ENCODE measurements around the gene ZNF845.
"Not testable (repeated sequence)": the region's sequence is repeated elsewhere in the genome, so short reads cannot be mapped to it uniquely, and the experiment has no call there.

The ZNF845 gene

DNA sequence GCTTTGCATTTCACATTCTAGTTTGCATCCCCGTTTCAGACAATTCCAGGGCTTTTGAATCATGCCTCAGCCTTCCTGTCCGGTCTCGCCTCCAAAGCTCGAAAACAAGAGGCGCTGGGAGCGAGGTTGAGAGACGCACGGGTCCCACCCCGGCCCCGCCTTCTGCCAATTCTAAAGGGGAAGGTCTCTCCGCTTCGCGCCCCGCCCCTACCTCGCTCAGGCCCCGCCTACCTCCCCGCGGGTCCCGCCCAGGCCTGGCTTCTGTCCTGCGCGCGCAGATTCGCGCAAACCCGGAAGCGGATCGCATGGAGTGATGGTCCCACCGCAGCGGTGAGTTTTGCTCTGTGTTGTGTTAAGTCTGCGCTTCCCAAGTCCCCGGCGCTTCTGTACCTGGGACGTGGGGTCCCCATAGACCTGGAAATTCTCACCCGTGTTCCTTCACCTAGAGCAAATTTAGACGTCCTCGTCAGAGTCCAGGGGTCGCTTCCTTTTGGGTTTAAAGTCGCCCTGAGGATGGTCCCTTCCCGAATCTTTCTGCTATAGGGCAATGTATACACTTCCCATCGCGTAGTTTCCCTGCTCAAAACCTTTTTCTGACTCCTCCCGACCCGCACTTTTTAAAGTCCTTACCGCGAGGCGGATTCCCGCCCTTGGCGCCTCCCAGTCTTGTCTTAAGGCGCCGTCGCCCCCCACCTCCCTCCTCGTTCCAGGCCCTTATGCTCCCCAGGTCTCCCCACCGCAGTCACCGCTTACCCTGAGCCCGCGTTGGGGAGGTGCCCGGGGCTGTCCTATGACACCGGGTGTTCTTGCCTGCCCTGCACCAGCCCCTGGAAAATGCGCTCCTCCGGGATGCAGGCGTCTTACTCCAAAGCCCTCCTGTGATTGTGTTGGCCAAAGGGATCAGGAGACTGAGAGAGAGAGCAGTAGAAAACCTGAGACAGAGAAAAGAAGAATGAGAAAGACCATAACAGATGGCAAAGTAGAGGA lies at the start of gene ZNF845:
Gene ZNF845, plus strand, starts transcription at position 287 of the 987 bp plus-strand sequence. CDS start 7,559 bp downstream, outside the sequence.
- peak; percentile 95 for DNase-seq

DNA sequence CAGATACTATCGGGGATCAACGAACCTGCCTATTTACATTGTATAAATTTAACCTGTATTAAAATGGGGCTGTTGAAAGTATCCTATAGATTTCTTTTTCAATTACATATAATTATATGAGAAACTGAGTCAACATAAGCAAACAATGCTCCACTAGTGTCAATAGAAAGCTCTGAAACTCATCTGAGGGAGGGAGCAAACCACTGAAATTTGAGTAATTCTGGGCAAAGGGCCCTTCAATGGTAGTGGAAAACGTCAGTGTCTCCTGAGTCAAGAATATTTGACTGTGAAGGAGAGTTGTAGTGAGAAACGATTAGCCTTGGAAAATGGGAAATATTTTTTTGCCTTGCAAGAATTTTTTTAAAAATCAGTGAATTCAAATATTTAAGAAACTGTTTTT lies 48.5 kb upstream of the ZNF845 start:
- DNase-seq: no peak

DNA sequence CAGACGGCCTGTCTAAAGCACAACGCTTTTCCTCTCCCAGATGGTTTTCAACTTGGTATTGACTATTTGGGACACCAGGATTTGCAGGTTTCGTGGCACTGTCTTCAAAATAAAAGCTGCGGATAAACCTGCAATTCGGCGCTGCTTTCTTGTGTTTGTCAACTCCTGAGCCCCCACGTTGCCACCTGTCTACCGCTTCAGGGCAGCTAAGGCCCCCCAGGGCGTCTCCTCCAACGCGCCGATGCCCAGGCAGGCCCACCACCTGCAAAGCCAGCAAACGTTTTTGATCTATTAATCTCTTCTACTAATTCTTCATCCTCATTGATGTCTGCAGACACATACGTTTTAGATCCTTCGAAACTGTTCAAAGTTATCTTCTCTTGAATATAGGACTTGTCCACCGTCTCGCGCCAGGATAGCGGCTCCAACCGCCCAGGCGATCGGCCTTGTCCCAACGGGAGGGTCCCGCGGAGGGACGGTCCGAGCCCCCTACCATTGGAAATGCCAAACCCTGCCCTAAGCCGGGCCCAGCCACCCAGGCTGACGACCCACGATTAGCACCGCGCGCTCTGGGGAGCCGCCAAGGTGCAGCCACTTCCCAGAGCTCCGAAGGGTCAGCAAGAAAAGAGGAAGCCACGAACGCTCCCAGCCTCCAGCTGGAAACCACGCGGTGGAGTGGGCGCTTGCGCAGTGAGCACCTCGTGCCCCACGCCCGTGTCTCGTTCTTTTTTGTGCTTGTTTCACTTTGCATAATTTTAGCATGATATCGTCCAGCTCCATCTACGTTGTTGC lies 42.6 kb upstream of the ZNF845 start:
- DNase-seq: no peak

DNA sequence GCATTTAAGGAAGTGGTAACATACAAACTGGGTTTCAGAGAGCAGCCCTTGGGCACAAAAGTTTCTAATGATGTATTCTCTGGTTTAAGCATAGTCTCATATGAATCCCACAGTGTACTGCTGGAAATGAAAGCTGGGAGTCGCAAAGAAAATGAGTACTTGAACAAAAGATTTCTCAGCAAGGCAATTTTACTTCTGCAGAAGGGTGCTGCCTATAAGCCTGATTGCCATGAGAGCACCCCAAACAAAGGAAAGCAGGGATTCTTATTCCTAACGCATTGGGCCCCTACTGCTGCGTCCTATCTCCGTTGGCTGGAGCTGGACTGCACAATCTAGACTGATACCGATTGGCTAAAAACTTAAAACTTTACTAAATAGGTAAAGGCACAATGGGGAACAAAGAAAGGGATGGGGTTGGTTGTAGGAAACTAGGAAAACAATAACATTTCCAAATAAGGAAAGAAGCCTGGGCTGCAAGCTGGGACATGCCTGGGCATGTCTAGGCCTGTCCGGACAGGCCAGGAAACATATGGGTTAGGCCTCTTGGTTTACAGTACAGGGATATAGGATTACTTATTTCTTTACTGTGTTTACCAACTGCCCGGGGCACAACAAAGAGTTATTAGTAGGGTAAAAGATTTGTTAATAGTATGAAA lies 38.6 kb upstream of the ZNF845 start:
- no peak for DNase-seq

DNA sequence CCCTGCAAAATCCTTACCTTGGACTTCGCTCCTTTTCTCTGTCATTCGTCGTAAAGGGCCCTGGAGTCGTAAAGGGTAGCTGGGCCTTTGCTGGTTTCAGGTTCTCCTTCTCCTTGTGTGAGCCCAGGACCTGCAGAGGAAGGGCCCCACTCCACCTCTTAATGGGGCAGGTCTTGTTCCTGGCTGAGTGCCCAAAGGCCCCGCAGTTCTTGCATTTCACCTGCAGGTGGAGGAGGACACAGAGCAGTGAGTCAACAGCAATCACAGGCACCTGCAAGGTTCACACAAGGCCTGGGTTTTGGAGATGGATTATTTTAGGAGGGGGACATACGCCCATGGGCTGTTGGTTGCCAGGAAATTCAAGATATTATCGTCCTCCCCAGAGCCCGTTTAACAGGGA lies 32.2 kb upstream of the ZNF845 start:
- DNase-seq: not testable (repeated sequence)

DNA sequence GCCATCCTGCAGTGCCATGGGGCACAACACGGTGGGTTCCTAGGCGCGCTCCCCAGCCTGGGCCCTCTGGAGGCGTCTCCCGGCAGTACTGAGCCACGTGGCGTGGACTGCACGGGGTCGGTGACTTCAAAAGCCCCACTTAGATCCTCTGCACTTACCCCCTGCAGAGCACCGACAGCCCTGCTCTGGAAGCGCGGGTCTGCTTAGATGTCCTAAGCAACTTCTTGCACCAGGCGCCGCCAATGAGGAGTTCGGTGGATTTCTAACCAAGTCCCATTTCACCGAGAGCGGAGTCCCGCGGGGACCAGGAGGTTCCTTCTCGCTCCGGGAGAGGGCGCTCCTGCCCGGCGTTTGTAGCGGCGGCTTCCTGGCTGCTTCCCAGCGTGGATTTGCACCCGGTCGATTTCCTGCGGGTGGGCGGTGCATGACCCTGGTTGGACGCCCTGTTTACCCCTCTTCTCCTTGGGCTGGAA lies 25.2 kb upstream of the ZNF845 start:
- DNase-seq: no peak

DNA sequence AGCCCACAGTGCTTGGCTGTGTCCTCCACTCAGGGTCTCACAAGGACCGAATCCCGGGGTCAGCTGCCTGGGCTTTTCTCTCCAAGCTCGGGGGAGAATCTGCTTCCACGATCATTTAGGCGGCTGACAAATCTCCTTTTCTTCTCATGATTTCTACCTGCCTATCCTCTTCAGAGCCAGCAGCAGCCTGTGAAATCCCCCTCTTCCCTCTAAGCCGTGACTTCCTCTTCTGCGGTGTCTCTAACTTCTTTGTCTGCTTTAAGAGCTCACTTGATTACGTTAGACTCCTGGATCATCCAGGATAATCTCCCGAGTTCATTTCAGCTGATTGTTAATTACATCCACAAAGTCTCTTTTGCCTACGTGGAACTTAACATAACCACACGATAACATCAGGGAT lies 22.5 kb upstream of the ZNF845 start:
- no peak for DNase-seq

DNA sequence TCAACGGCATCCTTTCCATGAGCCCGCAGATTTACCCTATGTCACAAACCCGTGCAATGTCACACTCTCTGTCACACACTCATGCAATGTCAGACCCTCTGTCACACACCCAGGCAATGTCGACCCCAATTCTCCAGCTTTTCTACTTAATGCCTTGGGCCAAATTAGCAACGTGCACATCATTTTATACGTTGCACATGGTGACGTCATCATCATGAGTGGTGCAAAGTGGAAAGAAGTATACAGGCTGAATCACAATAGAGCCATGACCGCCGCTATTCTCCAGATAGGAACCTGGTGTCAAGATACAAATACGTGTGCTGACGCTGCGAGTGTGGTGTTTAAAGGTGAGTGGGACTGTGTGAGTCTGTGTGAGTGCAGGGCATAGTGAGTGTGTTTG lies 21.7 kb upstream of the ZNF845 start:
- DNase-seq: no peak

DNA sequence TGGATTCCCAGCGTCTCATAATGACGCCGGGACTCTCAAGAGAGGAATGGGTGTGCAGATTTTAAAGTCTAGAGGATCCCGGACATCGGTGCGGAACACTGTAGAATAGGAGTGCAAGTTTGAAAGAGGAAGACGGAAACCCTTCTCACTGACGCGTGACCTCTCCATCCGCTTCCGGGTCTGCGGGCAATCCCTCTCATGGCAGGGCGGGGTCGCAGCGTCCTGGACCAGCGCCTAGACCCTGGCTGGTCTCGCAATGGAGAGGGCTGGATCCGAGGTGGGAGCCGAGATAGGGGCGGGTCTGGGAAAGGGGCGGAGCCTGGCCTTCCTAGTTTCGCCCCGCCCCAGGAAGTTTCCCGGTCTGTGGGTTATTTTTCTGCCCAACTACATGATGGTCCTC lies 4.6 kb upstream of the ZNF845 start:
- no peak for DNase-seq

DNA sequence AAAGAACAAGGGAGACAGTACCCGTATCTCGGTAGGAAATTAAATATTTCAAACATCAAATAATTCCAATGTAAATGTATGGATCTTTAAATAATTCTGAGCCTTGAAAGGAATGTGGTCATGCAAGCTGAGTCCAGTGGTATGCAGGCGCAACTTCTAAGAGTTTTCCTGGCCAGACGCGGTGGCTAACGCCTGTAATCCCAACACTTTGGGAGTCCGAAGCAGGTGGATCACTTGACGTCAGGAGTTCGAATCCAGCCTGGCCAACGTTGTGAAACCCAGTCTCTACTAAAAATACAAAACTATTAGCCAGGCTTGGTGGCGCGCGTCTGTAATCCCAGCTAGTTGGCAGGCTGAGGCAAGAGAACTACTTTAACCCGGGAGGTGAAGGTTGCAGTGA lies 1.1 kb upstream of the ZNF845 start:
- no peak for DNase-seq

DNA sequence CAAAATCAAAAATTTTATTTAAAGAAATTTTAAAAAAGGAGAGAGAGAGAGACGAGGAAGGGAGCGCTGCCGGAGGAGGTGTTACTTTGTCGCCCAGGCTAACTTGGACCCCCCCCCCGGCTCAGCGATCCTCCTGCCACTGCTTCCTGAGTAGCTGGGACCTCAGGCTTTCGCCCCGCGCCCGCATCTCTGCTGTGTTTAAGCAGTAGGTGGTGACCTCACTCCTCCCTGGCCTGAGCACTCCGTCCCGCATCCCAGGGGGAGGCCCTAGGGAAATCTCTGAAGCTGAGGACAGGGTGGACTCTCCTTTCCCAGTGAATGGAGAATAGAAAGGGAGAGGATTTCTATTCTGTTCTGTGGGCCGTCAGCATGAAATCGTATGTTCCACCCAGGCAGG lies 485 bp upstream of the ZNF845 start:
- DNase-seq: peak; percentile 34

DNA sequence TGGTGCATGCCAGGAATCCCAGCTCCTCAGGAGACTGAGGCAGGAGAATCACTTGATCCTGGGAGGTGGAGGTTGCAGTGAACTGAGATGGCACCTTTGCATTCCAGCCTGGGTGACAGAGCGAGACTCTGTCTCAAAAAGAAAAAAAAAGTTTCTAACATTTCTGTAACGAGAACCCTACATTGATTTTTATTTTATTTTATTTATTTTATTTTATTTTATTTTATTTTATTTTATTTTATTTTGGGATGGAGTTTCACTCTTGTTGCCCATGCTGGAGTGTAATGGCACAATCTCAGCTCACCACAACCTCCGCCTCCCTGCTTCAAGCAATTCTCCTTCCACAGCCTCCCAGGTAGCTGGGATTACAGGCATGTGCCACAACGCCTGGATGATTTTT lies 10.9 kb downstream of the ZNF845 start:
- DNase-seq: not testable (repeated sequence)

DNA sequence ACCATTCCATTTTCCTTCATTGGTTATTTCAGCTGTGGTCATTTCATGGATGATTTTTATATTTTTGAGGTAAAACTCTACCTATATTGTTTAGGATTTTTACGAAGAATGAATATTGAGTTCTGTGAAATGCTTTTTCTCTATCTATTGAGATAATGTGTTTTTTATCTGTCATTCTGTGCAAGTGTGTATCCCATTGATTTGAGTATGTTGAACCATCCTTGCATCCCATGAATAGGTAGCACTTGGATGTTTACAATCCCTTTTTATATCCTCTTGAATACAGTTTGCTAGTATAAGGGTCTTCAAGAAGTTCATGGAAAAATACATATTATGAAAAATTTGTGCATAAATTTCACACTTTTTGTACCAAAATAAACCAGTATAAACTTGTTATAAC lies 22.2 kb downstream of the ZNF845 start:
- no peak for DNase-seq

DNA sequence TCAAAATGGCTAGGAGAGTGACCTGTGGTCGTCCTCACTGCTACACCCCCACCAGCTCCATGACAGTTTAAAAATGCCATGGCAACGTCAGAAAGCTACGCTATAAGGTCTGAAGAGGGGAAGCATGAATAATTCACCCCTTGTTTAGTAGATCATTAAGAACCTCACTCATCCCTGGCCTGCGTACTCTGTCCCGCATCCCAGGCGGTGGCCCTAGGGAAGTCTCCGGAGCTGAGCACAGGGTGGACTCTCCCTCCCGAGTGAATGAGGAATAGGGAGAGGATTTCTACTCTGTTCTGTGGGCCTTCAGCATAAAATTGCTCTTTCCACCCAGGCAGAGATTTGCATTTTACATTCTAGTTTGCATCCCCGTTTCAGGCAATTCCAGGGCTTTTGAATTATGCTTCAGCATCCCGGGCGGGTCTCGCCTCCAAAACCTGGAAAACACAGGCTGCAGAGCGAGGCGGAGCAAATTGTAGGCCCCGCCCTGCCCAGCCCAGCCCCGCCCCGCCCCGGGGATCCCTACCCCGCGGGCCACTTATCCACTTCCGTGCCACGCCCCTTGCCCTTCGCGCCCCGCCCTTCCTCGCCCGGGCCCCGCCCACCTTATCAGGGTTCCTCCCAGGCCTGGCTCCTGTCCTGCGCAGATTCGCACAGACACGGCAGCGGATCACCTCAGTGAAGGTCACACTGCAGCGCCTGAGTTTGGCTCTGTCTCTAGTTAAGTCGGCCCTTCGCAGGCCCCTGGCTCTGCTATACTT lies 24.5 kb downstream of the ZNF845 start:
- DNase-seq: no peak

DNA sequence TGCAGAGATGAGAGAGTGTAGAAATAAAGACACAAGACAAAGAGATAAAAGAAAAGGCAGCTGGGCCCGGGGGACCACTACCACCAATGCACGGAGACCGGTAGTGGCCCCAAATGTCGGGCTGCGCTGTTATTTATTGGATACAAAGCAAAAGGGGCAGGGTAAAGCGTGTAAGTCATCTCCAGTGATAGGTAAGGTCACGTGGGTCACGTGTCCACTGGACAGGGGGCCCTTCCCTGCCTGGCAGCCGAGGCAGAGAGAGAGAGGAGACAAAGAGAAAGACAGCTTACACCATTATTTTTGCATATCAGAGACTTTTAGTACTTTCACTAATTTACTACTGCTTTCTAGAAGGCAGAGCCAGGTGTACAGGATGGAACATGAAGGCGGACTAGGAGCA lies 26.5 kb downstream of the ZNF845 start:
- DNase-seq: not testable (repeated sequence)

DNA sequence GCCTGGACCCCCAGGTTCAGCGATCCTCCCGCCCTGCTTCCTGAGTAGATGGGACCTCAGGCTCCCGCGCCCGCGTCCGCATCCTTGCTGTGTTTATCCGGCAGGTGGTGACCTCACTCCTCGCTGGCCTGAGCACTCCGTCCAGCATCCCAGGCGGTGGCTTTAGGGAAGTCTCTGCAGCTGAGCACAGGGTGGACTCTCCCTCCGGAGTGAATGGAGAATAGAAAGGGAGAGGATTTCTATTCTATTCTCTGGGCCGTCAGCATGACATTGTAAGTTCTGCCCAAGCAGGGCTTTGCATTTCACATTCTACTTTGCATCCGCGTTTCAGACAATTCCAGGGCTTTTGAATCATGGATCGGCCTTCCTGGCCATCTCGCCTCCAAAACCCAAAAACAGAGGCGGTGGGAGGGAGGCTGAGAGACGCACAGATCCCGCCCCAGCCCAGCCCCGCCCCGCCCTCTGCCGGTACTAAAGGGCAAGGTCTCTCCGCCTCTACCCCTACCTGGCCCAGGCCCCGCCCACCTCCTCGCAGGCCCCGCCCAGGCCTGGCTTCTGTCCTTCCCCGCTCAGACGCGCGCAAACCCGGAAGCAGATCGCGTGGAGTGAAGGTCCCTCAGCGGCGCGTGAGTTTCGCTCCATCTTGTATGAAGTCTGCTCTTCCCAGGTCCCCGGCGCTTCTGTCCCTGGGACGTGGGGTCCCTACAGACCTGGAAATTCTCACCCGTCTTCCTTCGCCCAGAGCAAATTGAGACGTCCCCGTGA lies 31.8 kb downstream of the ZNF845 start, which contains the start of gene ZNF525:
Gene ZNF525, plus strand, starts transcription at position 572 of the 765 bp plus-strand sequence. CDS start 6,577 bp downstream, outside the sequence.
- peak; percentile 97 for DNase-seq

DNA sequence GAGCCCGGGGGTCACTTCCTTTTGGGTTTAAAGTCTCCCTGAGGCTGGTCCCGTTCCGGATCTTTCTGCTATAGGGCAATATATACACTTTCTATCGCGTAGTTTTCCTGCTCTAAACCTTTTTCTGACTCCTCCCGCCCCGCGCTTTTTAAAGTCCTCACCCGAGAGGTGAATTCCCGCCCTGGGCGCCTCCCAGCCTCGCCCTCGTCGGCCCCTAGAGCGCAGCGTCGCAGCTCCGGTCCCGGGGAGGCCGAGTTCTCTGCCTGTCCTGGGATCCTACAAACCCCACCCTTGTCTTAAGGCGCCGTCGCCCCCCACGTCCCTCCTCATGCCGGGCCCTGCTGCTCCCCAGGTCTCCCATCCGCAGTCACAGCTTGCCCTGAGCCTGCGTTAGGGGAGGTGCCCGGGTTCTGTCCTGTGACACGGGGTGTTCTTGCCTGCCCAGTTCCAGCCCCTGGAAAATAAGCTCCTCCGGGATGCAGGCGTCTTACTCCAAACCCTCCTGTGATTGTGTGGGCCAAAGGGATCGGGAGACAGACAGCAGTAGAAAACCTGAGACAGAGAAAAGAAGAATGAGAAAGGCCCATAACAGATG lies 32.4 kb downstream of the ZNF845 start:
- peak; percentile 48 for DNase-seq

DNA sequence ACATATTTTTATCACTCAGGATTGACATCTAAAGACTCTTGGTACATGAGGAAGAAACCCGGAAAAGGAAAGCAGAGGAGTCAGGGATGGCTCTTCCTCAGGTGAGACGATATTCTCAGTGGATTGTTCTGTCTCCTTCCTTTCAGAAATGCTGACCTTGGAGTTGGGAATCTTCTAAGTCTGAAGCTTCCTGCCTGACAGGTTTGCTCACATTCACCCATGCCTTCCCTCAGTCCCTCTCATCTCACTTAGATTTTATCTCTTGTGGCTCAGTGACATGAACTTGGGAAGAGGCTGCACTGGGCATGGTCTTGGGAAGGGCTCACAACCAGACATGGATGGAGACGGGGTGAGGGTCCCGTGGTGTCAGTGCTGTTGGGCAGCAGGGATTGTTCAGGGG lies 38.6 kb downstream of the ZNF845 start:
- DNase-seq: no peak

DNA sequence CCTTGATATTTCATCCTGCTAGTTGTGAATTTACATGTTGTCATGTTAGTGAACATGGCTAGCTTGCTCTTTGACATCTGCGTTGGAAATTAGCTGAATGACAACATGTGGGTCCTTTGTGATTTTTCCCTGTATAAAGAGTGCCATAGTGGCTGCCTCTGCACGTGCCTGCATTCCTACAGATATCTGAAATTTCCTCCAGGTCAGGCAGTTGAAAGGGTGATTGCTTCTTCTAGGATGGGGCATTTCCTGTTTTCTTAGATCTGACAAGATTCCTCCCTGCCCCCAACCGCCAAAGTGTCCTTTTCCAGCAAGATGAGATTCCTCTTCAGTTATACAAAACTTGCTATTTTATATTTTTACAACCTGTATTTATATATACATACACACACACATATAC lies 40.7 kb downstream of the ZNF845 start:
- DNase-seq: no peak

DNA sequence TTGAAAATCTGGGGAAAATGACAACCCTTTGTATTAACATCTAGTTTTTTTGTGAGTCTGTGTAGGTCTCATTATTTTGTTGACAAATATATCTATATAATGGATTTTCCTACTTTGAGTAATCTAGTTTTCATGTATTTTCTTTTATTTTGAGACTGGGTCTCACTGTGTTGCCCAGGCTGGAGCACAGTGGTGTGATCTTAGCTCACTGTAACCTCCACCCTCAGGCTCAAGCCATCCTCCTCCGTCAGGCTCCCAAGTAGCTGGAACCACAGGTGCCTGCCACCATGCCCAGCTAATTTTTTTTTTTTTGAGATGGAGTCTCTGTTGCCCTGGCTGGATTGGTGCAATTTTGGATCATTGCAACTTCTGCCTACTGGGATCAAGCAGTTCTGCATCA lies 41.2 kb downstream of the ZNF845 start:
- DNase-seq: no peak

DNA sequence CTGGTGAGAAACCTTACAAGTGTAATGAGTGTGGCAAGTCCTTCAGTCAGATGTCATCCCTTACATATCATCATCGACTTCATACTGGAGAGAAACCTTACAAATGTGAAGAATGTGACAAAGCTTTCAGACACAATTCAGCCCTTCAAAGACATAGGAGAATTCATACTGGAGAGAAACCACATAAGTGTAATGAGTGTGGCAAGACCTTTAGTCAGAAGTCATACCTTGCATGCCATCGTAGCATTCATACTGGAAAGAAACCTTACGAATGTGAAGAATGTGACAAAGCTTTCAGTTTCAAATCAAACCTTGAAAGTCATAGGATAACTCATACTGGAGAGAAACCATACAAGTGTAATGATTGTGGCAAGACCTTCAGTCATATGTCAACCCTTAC lies 47.8 kb downstream of the ZNF845 start:
- no peak for DNase-seq

Measured in stimulated activated CD4-positive, alpha-beta T cell treated with anti-CD3 and anti-CD28 coated beads, Interleukin-4, amount 100 ng/mL, for 1 hour (primary cell).